GM23338 (cell line): ENCODE results near the gene DAPK1.

Experiments used
- CTCF ChIP-seq, 2 experiments: fragments of 200-600 bp in 1 of 2; sonication (generic) in 1 of 2; conservative IDR thresholded peaks; 2 replicates each; pipeline versions ENCODE4 v1.5.1 to v1.6.1; 2016 to 2017; ENCODE audit warnings: antibody characterized with exemption in 2 of 2, low read depth in 2 of 2, mild to moderate bottlenecking in 2 of 2, moderate library complexity in 1 of 2
- EZH2 ChIP-seq: fragments of 200-600 bp; sonication (generic); IDR thresholded peaks from one replicate; pipeline ENCODE4 v1.8.0; 2017; ENCODE audit warnings: antibody characterized with exemption, mild to moderate bottlenecking, low read depth; ENCODE audit not compliant: unreplicated experiment
- EZH2phosphoT487 ChIP-seq: fragments of 200-600 bp; sonication (generic); IDR thresholded peaks from one replicate; pipeline ENCODE4 v1.8.1; 2018; ENCODE audit warnings: antibody characterized with exemption; ENCODE audit not compliant: unreplicated experiment

- no peak for TF ChIP-seq CTCF (conservative IDR thresholded peaks at IDR 0.05; ENCODE audit: low read depth in 2 of 2)
- no peak for TF ChIP-seq EZH2
- no peak for TF ChIP-seq EZH2phosphoT487
These were observed 15.5 kb upstream of the DAPK1 start for GRCh38 chr9:87481890-87482855.
